CD4-positive, alpha-beta memory T cell (primary cell): Measurements from ENCODE around the gene ARSB. TPM values are rescaled to one million over a fixed set of nuclear protein-coding genes. Genes with fewer than 3 reads are reported as not detected.

Experiments used
- CTCF ChIA-PET: fragments of 350-600 bp; sonication (Branson Sonifier 250); formaldehyde crosslinking; loops from one replicate; lab custom pipeline; 2021; ENCODE audit warnings: inconsistent platforms; ENCODE audit not compliant: partially characterized antibody; lab: Charles Lee
- POLR2A ChIA-PET: fragments of 350-600 bp; sonication (Branson Sonifier 250); formaldehyde crosslinking; loops from one replicate; lab custom pipeline; 2021; ENCODE audit not compliant: partially characterized antibody; lab: Charles Lee
- DNase-seq, 5 donors: peaks; one replicate each; pipeline versions ENCODE4 v3.0.0 to v3.0.0-alpha.2; 2020 to 2022; ENCODE audit warnings: mixed read lengths in 1 of 5
- H3K27ac ChIP-seq: one replicate; pipeline ENCODE4 v1.7.0; 2013; ENCODE audit warnings: low read depth, low read length
- H3K27me3 ChIP-seq: 2 replicates; pipeline ENCODE4 v1.7.0; 2013; ENCODE audit warnings: mild to moderate bottlenecking, low read length, moderate library complexity; ENCODE audit not compliant: insufficient read depth
- H3K36me3 ChIP-seq: 2 replicates; pipeline ENCODE4 v1.7.0; 2013; ENCODE audit warnings: mild to moderate bottlenecking, low read length, moderate library complexity; ENCODE audit not compliant: insufficient read depth
- H3K4me1 ChIP-seq: 2 replicates; pipeline ENCODE4 v1.7.0; 2013; ENCODE audit warnings: mild to moderate bottlenecking, low read length, moderate library complexity; ENCODE audit not compliant: insufficient read depth
- H3K4me3 ChIP-seq, 2 donors: one replicate each; pipeline ENCODE4 v1.7.0; 2013; ENCODE audit warnings: low read length in 2 of 2, mild to moderate bottlenecking in 1 of 2
- H3K9me3 ChIP-seq, 2 donors: one replicate each; pipeline ENCODE4 v1.7.0; 2013; ENCODE audit warnings: low read length in 2 of 2, control low read depth in 1 of 2; ENCODE audit not compliant: control insufficient read depth in 1 of 2
- H3K27ac Mint-ChIP-seq, 7 donors: one replicate each; pipeline ENCODE4 v1.8.0; 2020 to 2021; ENCODE audit warnings: mixed read lengths in 7 of 7, mild to moderate bottlenecking in 6 of 7, inconsistent platforms in 3 of 7, moderate library complexity in 3 of 7
- H3K27me3 Mint-ChIP-seq, 2 donors: one replicate each; pipeline ENCODE4 v1.8.0; 2020 to 2021; ENCODE audit warnings: mixed read lengths in 2 of 2
- H3K36me3 Mint-ChIP-seq, 2 donors: one replicate each; pipeline ENCODE4 v1.8.0; 2020 to 2021; ENCODE audit warnings: mixed read lengths in 2 of 2, inconsistent platforms in 1 of 2, mild to moderate bottlenecking in 1 of 2
- H3K4me1 Mint-ChIP-seq, 4 donors: one replicate each; pipeline ENCODE4 v1.8.0; 2020 to 2021; ENCODE audit warnings: mixed read lengths in 4 of 4, mild to moderate bottlenecking in 1 of 4
- H3K4me3 Mint-ChIP-seq, 8 donors: one replicate each; pipeline ENCODE4 v1.8.0; 2020 to 2021; ENCODE audit warnings: mixed read lengths in 8 of 8, mild to moderate bottlenecking in 7 of 8, moderate library complexity in 6 of 8, inconsistent platforms in 3 of 8
- H3K9me3 Mint-ChIP-seq, 8 donors: one replicate each; pipeline ENCODE4 v1.8.0; 2020 to 2021; ENCODE audit warnings: mixed read lengths in 8 of 8, mild to moderate bottlenecking in 5 of 8, inconsistent platforms in 3 of 8, moderate library complexity in 1 of 8
- intact Hi-C: fragments of 100-400 bp; cut with micrococcal nuclease; formaldehyde crosslinking; loops from one replicate; pipeline ENCODE4 v1.15.1; 2023
- polyA plus RNA-seq, 2 donors: library from polyadenylated mRNA; unstranded; fragments of 300-500 nt; fragmentation: Illumina TruSeq; gene quantifications; one replicate each; pipeline ENCODE4 v1.2.3, GENCODE V29; 2021
- total RNA-seq, 2 experiments: library from RNA; stranded (reverse); gene quantifications; one replicate each; pipeline ENCODE4 v1.2.3, GENCODE V29; 2021

ARSB gene
- total and polyA plus RNA-seq, 4 experiments from 2014 or later, result 4.2 to 5.8 (median 4.9) TPM

GRCh38 chr5:78791501-78792100, 193.5 kb downstream of the ARSB start:
- H3K27ac ChIP-seq, result no peak overlapping the region
- Mint-ChIP-seq H3K4me1 (no peaks in the 10 kb centered on the region), H3K9me3 (no peaks in the 10 kb centered on the region), H3K27me3 (no peaks in the 10 kb centered on the region), H3K4me3 (no peak overlapping the region), H3K27ac (no peak overlapping the region), H3K36me3 (peaks cover 0 to 8% of the 10 kb centered on the region in 2 donors)
- H3K9me3 ChIP-seq, result no peaks in the 10 kb centered on the region
- POLR2A ChIA-PET, result no interaction called here
- intact Hi-C loops, result no loop called here
- H3K4me3 ChIP-seq, result no peak overlapping the region
- H3K4me1 ChIP-seq, result no peaks in the 10 kb centered on the region
- H3K27me3 ChIP-seq, result no peaks in the 10 kb centered on the region
- H3K36me3 ChIP-seq, result no peaks in the 10 kb centered on the region
- CTCF ChIA-PET, result no interaction called here
- DNase-seq, result no peak

- Histone ChIP-seq H3K4me1 (no peaks in the 10 kb centered on the region), H3K36me3 (no peaks in the 10 kb centered on the region), H3K4me3 (no peak overlapping the region), H3K27ac (no peak overlapping the region), H3K27me3 (no peaks in the 10 kb centered on the region), H3K9me3 (no peaks in the 10 kb centered on the region)
- intact Hi-C loops, result no loop called here
- no peak for DNase-seq
- Mint-ChIP-seq H3K27ac (no peak overlapping the region), H3K4me1 (no peaks in the 10 kb centered on the region), H3K36me3 (peaks cover 6 to 21% of the 10 kb centered on the region in 2 donors), H3K27me3 (no peaks in the 10 kb centered on the region), H3K9me3 (peaks cover 0 to 13% (median 5%) of the 10 kb centered on the region in 8 donors), H3K4me3 (no peak overlapping the region)
- CTCF ChIA-PET, result no interaction called here
- POLR2A ChIA-PET, result no interaction called here
Measured at GRCh38 chr5:78787783-78788182, 197.3 kb downstream of the ARSB start.

DNA sequence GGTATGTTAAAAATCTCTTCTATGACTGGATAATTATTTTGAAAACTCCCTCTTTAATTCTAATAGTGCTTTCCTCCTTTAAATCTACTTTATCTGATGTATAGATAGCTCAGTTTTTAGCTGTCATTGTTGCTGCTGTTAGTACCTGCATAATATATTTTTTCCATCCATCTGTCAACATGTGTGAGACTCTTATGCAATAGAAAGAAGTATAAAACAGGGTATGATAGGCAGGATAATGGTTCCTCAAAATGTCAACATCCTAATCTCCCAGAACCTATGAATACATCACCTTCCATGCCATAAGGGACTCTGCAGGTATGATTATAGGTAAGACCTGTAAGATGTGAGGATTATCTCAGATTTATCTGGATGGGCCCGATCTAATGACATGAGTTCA, 199.7 kb downstream of the ARSB start:
- H3K36me3 Mint-ChIP-seq, result peaks cover 16 to 37% of the 10 kb centered on the region in 2 donors
- peaks cover 0 to 13% (median 5%) of the 10 kb centered on the region in 8 donors for H3K9me3 Mint-ChIP-seq
- Histone ChIP-seq H3K9me3 (no peaks in the 10 kb centered on the region), H3K36me3 (no peaks in the 10 kb centered on the region), H3K27ac (no peak overlapping the region), H3K4me1 (no peaks in the 10 kb centered on the region), H3K4me3 (no peak overlapping the region), H3K27me3 (no peaks in the 10 kb centered on the region)
- H3K4me3 Mint-ChIP-seq, result no peak overlapping the region
- POLR2A ChIA-PET, result no interaction called here
- CTCF ChIA-PET, result no interaction called here
- intact Hi-C loops, result no loop called here
- no peaks in the 10 kb centered on the region for H3K27me3 Mint-ChIP-seq
- no peaks in the 10 kb centered on the region for H3K4me1 Mint-ChIP-seq
- H3K27ac Mint-ChIP-seq, result no peak overlapping the region
- DNase-seq, result no peak

- Histone ChIP-seq H3K4me3 (no peak overlapping the region), H3K27me3 (no peaks in the 10 kb centered on the region), H3K4me1 (no peaks in the 10 kb centered on the region), H3K9me3 (no peaks in the 10 kb centered on the region), H3K27ac (no peak overlapping the region), H3K36me3 (no peaks in the 10 kb centered on the region)
- no peak overlapping the region for H3K4me3 Mint-ChIP-seq
- no peaks in the 10 kb centered on the region for H3K4me1 Mint-ChIP-seq
- H3K9me3 Mint-ChIP-seq, result peaks cover 0 to 13% (median 5%) of the 10 kb centered on the region in 8 donors
- CTCF ChIA-PET, result no interaction called here
- POLR2A ChIA-PET, result no interaction called here
- peaks cover 31 to 52% of the 10 kb centered on the region in 2 donors for H3K36me3 Mint-ChIP-seq
- DNase-seq, result no peak
- intact Hi-C loops, result no loop called here
- H3K27me3 Mint-ChIP-seq, result no peaks in the 10 kb centered on the region
- H3K27ac Mint-ChIP-seq, result no peak overlapping the region
Measured at GRCh38 chr5:78783434-78784130, 201.5 kb downstream of the ARSB start.

- Mint-ChIP-seq H3K4me3 (no peak overlapping the region), H3K36me3 (peaks cover 33 to 52% of the 10 kb centered on the region in 2 donors), H3K9me3 (peaks cover 0 to 13% (median 5%) of the 10 kb centered on the region in 8 donors), H3K27me3 (no peaks in the 10 kb centered on the region), H3K27ac (no peak overlapping the region), H3K4me1 (no peaks in the 10 kb centered on the region)
- CTCF ChIA-PET, result no interaction called here
- no peaks in the 10 kb centered on the region for H3K4me1 ChIP-seq
- H3K4me3 ChIP-seq, result no peak overlapping the region
- DNase-seq, result no peak
- POLR2A ChIA-PET, result no interaction called here
- intact Hi-C loops, result no loop called here
- no peak overlapping the region for H3K27ac ChIP-seq
- no peaks in the 10 kb centered on the region for H3K9me3 ChIP-seq
- H3K27me3 ChIP-seq, result no peaks in the 10 kb centered on the region
- no peaks in the 10 kb centered on the region for H3K36me3 ChIP-seq
Measured at GRCh38 chr5:78782728-78783127, 202.4 kb downstream of the ARSB start.

DNA sequence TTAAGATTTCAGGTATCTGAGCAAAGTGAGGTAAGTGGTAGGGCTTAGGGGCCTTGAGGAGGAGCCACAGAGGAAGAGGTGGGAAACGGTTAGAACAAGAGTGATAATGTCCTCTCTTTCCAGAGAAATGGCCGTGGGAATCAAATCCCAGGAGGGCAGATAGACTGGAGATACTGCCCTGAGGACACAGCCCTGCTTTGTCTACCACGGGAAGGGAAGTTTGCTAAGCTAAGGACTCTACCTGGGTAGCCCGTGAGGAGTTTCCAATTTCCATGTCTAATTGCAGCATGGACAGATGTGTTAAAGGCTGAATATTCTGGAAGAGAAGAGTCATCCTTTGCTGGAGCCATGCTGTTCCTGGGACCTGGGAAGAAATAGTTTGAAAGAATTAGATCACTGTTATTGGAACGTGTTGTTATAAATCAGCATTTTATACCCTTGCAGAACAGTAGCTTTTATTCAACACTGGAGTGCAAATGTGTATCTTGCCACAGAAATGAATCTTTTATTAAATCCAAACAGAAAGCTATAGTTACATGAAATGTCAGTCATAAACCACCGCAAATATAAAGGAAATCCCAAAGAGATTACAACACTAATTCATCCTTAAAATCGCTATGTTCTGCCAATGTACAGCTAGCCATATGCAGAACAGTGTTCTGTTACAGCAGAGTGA, 203.4 kb downstream of the ARSB start:
- H3K27ac Mint-ChIP-seq, result no peak overlapping the region
- no peaks in the 10 kb centered on the region for H3K36me3 ChIP-seq
- POLR2A ChIA-PET, result no interaction called here

DNA sequence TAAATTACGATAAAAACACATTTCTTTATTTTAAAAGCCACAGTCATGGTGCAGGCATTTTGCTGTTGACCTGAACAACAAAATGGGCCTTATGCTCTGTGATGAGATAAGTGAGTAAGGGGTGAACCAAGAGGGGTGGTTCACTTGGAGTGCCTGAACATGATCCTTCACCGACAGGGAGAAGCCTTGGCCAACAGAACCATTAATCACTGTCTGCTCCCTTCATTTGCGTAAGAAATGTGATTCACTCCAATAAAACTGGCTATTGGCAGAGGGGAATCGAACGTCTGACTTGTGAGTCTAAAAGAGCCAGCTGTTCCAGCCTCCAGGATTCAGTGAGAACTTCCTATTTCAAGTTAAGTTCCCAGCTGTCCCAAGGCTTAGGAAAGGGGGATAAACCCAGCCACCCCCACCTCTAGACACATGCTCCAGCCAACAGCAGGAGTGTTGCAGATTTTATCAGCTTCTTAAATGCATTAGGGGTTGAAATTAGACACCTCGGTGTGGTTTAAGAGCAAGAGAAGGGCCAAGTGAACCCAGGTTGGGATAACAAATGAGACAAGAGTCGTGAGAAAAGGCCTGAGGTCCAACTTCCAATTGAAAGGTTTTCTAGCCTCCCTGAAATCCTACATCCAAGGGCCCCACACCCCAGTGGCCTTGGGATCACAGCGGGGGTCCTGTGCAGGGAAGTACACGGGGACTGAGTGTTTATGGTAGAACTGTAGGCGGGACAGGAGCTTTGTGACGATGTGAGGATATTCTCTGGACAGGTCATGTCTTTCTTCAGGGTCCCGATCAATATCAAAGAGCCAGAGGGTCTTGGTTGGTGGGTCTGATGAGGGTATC, 205.1 kb downstream of the ARSB start:
- no peak overlapping the region for H3K4me3 Mint-ChIP-seq
- no peaks in the 10 kb centered on the region for H3K27me3 ChIP-seq
- ChIA-PET CTCF (no interaction called here), POLR2A (no interaction called here)
- intact Hi-C loops, result no loop called here
- no peak for DNase-seq
- no peaks in the 10 kb centered on the region for H3K27me3 Mint-ChIP-seq
- H3K36me3 ChIP-seq, result no peaks in the 10 kb centered on the region
- no peak overlapping the region for H3K27ac Mint-ChIP-seq
- H3K4me1 ChIP-seq, result no peaks in the 10 kb centered on the region
- no peak overlapping the region for H3K27ac ChIP-seq
- peaks cover 0 to 7% (median 0%) of the 10 kb centered on the region in 8 donors for H3K9me3 Mint-ChIP-seq
- H3K9me3 ChIP-seq, result no peaks in the 10 kb centered on the region
- no peak overlapping the region for H3K4me3 ChIP-seq
- peaks cover 31 to 40% of the 10 kb centered on the region in 2 donors for H3K36me3 Mint-ChIP-seq
- no peaks in the 10 kb centered on the region for H3K4me1 Mint-ChIP-seq

More for the DNA sequence above, 203.4 kb downstream of the ARSB start:
- H3K9me3 Mint-ChIP-seq, result peaks cover 0 to 13% (median 5%) of the 10 kb centered on the region in 8 donors
- Histone ChIP-seq H3K4me3 (no peak overlapping the region), H3K4me1 (no peaks in the 10 kb centered on the region), H3K27me3 (no peaks in the 10 kb centered on the region), H3K9me3 (no peaks in the 10 kb centered on the region), H3K27ac (no peak overlapping the region)
- H3K4me3 Mint-ChIP-seq, result no peak overlapping the region
- DNase-seq, result no peak
- H3K4me1 Mint-ChIP-seq, result no peaks in the 10 kb centered on the region
- H3K36me3 Mint-ChIP-seq, result peaks cover 33 to 44% of the 10 kb centered on the region in 2 donors
- CTCF ChIA-PET, result no interaction called here
- H3K27me3 Mint-ChIP-seq, result no peaks in the 10 kb centered on the region
- intact Hi-C loops, result no loop called here
